Endothelial cell (in vitro differentiated cells): ENCODE results near the gene DIDO1. TPM values are rescaled to one million over a fixed set of nuclear protein-coding genes. Genes with fewer than 3 reads are reported as not detected.

Experiments used
- DNase-seq: peaks from one replicate; pipeline ENCODE4 v3.0.0; 2021; ENCODE audit warnings: low spot score
- H3K27ac Mint-ChIP-seq: one replicate; pipeline ENCODE4 v1.8.0; 2021; ENCODE audit warnings: mixed read lengths, inconsistent platforms; ENCODE audit not compliant: unreplicated experiment
- H3K27me3 Mint-ChIP-seq: one replicate; pipeline ENCODE4 v1.8.0; 2021; ENCODE audit warnings: mild to moderate bottlenecking, moderate library complexity, mixed read lengths, inconsistent platforms; ENCODE audit not compliant: unreplicated experiment
- H3K36me3 Mint-ChIP-seq: one replicate; pipeline ENCODE4 v1.8.0; 2021; ENCODE audit warnings: mild to moderate bottlenecking, low read depth, mixed read lengths, inconsistent platforms; ENCODE audit not compliant: unreplicated experiment
- H3K4me1 Mint-ChIP-seq: one replicate; pipeline ENCODE4 v1.8.0; 2021; ENCODE audit warnings: mild to moderate bottlenecking, mixed read lengths, inconsistent platforms; ENCODE audit not compliant: unreplicated experiment
- H3K4me3 Mint-ChIP-seq: one replicate; pipeline ENCODE4 v1.8.0; 2021; ENCODE audit warnings: mild to moderate bottlenecking, mixed read lengths, inconsistent platforms; ENCODE audit not compliant: unreplicated experiment
- H3K9me3 Mint-ChIP-seq: one replicate; pipeline ENCODE4 v1.8.0; 2021; ENCODE audit warnings: mixed read lengths, inconsistent platforms; ENCODE audit not compliant: unreplicated experiment
- CTCF ChIP-seq: fragments of 200-600 bp; sonication (generic); IDR thresholded peaks from one replicate; pipeline ENCODE4 v1.5.0; 2021; ENCODE audit warnings: antibody characterized with exemption; ENCODE audit not compliant: unreplicated experiment
- total RNA-seq: library from RNA; stranded (reverse); fragmentation: NEBNext Ultra II Directional; extraction: Animal tissue kit (Norgen Biotek cat#: 25700); gene quantifications from one replicate; pipeline ENCODE4 v1.2.1, GENCODE V29; 2021; ENCODE audit not compliant: unreplicated experiment

Gene DIDO1
- total RNA-seq, 1 donor from 2014 or later = 61.0 TPM

DNA sequence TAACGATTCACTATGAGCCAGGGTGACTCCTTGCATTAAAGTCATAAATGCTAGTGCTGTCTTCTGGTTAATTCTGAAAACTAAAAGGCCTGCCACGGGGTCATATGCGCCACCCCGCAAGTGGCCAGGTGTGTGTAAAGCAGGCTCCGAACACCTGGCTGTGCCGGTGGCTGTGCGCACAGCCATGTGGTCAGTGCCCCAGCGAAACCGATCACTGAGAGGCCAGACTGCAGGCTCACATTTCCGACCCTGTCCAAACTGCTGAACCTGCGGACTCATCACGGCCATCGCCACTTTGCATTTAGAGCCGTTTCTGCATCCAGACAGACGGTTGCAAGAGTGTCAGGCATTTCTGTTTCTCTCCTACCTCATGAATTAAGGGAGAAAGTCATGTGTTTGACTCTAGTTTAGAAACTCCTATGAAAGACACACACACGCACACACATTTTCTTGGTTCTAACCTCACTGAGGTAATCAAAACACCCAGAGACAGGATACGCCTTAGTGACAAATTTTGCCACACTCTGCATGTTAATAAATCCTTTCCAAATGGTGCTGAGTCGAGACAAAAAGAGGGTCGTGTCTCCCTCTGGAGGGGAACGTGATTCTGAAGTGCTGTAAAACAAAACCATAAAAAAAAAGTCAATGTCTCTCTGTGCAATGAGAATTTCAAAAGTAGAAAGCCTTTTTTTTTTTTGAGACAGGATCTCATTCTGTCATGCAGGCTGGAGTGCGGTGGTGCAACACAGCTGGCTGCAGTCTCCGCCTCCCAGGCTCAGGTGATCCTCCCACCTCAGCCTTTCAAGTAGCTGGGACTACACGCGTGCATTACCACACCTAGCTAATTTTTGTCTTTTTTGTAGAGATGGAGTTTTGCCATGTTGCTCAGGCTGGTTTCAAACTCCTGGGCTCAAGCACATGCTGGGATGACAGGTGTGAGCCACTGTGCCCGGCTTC lies 33.7 kb downstream of the DIDO1 start:
- peaks cover 11% of the 10 kb centered on the region for H3K4me1 Mint-ChIP-seq
- H3K36me3 Mint-ChIP-seq = peaks cover 43% of the 10 kb centered on the region
- DNase-seq = no peak
- TF ChIP-seq CTCF = no peak
- no peaks in the 10 kb centered on the region for H3K9me3 Mint-ChIP-seq
- H3K4me3 Mint-ChIP-seq = no peak overlapping the region
- no peak overlapping the region for H3K27ac Mint-ChIP-seq
- peaks cover 5% of the 10 kb centered on the region for H3K27me3 Mint-ChIP-seq

DNA sequence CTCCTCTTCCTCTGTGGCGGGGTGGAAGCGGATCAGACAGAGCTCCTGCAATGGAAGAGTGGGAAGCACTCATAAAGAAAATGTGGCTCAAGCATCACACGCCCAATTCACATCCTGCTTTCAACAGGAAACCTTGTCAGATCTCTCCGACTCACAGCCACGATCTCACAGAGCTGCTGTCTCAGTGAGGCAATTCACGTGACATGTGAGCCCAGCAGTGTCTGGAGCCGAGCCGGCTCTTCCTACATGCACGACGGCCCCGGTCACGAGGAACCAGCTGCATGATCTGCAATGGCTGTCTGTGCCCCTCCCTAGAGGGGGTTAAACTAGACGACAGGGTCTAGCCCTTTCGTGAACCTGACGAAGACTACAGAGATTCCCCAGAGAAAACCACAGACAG lies 35.2 kb downstream of the DIDO1 start:
- DNase-seq = no peak
- no peaks in the 10 kb centered on the region for H3K9me3 Mint-ChIP-seq
- peak overlapping the region; percentile 58 for H3K27ac Mint-ChIP-seq
- TF ChIP-seq CTCF = no peak
- peaks cover 55% of the 10 kb centered on the region for H3K36me3 Mint-ChIP-seq
- H3K4me3 Mint-ChIP-seq = peak overlapping the region; percentile 7
- H3K4me1 Mint-ChIP-seq = peaks cover 11% of the 10 kb centered on the region
- H3K27me3 Mint-ChIP-seq = peaks cover 5% of the 10 kb centered on the region

DNA sequence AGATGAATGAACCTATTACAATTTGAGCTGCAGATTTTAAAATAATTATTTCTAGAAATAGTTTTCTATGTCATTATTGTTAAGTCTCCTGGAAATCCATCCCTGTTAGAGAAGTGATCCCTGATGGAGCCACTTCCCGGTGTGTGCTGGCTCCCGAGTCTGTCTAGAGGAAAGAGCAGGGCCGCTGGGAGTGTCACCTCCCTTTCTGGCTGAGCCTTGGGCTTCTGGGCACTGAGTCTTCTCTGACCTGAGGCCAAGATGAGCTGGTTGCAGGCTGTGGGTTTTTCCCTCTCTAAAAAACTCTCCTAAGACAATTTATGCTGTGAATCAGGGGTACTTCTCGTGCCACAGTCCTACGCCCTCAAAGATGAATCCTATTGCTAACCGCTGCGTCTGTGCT lies 35.9 kb downstream of the DIDO1 start:
- no peak for TF ChIP-seq CTCF
- Mint-ChIP-seq H3K27me3 (peaks cover 3% of the 10 kb centered on the region), H3K4me3 (no peak overlapping the region), H3K4me1 (peaks cover 11% of the 10 kb centered on the region), H3K9me3 (no peaks in the 10 kb centered on the region), H3K36me3 (peaks cover 55% of the 10 kb centered on the region), H3K27ac (peak overlapping the region; percentile 52)
- no peak for DNase-seq

GRCh38 chr20:62889871-62890270 lies 36.4 kb downstream of the DIDO1 start:
- DNase-seq = no peak
- Mint-ChIP-seq H3K9me3 (no peaks in the 10 kb centered on the region), H3K4me1 (peaks cover 11% of the 10 kb centered on the region), H3K4me3 (no peak overlapping the region), H3K36me3 (peaks cover 49% of the 10 kb centered on the region), H3K27ac (no peak overlapping the region), H3K27me3 (peaks cover 3% of the 10 kb centered on the region)
- no peak for TF ChIP-seq CTCF

DNA sequence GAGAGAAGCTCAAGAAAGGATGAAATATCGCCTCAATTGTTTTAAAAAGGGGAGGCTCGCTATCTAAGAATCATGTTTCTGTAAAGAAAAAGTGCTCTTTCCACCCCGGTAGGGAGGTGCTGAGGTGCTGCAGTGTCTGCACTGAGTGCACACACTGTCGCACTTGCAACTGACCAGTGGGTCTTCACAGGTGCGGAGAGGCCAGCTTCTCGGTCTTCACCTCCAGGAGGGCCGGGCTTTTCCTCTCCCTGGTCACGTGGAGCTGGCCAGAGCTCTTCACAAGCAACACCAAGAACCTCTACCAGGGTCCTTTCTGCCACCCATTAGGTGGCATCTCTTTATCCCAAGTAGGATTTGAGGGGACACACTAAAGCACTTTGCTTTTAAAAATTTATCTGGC lies 36.9 kb downstream of the DIDO1 start:
- no peak for DNase-seq
- H3K36me3 Mint-ChIP-seq = peaks cover 48% of the 10 kb centered on the region

More for the DNA sequence above, 36.9 kb downstream of the DIDO1 start:
- Mint-ChIP-seq H3K4me1 (peaks cover 11% of the 10 kb centered on the region), H3K27me3 (peaks cover 3% of the 10 kb centered on the region), H3K27ac (no peak overlapping the region), H3K9me3 (no peaks in the 10 kb centered on the region), H3K4me3 (no peak overlapping the region)
- no peak for TF ChIP-seq CTCF
